Mesenteric fat pad (tissue), 1 donor: ENCODE measurements around the gene RNPC3. TPM values are rescaled to one million over a fixed set of nuclear protein-coding genes. Genes with fewer than 3 reads are reported as not detected.

Experiments
- DNase-seq: peaks from one replicate; pipeline ENCODE4 v3.0.0-alpha.2; 2020; ENCODE audit warnings: low spot score
- long read RNA-seq: library from polyadenylated mRNA; unstranded; transcript quantifications from one replicate; pipeline ENCODE4 v2.0.0, GENCODE V29; 2020
- total RNA-seq: library from RNA; stranded (reverse); fragmentation: NEBNext Ultra II Directional; extraction: Animal tissue kit (Norgen Biotek cat#: 25700); gene quantifications from one replicate; pipeline ENCODE4 v1.2.1, GENCODE V29; 2021
- donor health status: DM: yes; HTN: yes; CAD: no.

Gene RNPC3
- 15.2 TPM for total RNA-seq
- long read RNA-seq, partial matches to known transcripts: 2 of 13 reads
- long read RNA-seq, other reads (novel, unspliced or antisense): 11 of 13 reads

GRCh38 chr1:103525607-103526507 is at the start of gene RNPC3:
Gene RNPC3 (plus strand): TSS chr1:103525699. CDS start chr1:103526071, 372 bp downstream.
- DNase-seq: peak; percentile 94

- DNase-seq: no peak
These were observed 48.4 kb upstream of the RNPC3 start for GRCh38 chr1:103477101-103477500.

GRCh38 chr1:103489935-103490334 is 35.6 kb upstream of the RNPC3 start:
- DNase-seq: no peak

- no peak for DNase-seq
These were observed 33.4 kb upstream of the RNPC3 start for GRCh38 chr1:103492003-103492625.

GRCh38 chr1:103496014-103496635 is 29.4 kb upstream of the RNPC3 start:
- no peak for DNase-seq

- DNase-seq: no peak
These were observed 28.1 kb upstream of the RNPC3 start for GRCh38 chr1:103497404-103497803.

- DNase-seq: no peak
These were observed 16.2 kb upstream of the RNPC3 start for GRCh38 chr1:103509250-103509649.

- no peak for DNase-seq
These were observed 11.8 kb upstream of the RNPC3 start for GRCh38 chr1:103513711-103514110.

GRCh38 chr1:103514920-103515503 is 10.5 kb upstream of the RNPC3 start:
- DNase-seq: no peak

GRCh38 chr1:103516283-103516682 is 9.2 kb upstream of the RNPC3 start:
- DNase-seq: no peak

GRCh38 chr1:103516693-103517092 is 8.8 kb upstream of the RNPC3 start:
- no peak for DNase-seq

GRCh38 chr1:103517380-103518047 is 8.0 kb upstream of the RNPC3 start:
- no peak for DNase-seq

- DNase-seq: no peak
These were observed 4.7 kb upstream of the RNPC3 start for GRCh38 chr1:103520822-103521221.

GRCh38 chr1:103523346-103523745 is 2.2 kb upstream of the RNPC3 start:
- DNase-seq: no peak

GRCh38 chr1:103525114-103525606 is 339 bp upstream of the RNPC3 start:
- no peak for DNase-seq

GRCh38 chr1:103527331-103527730 is 1.8 kb downstream of the RNPC3 start:
- no peak for DNase-seq

- no peak for DNase-seq
These were observed 4.2 kb downstream of the RNPC3 start for GRCh38 chr1:103529746-103530145.

GRCh38 chr1:103538226-103538625 is 12.7 kb downstream of the RNPC3 start:
- DNase-seq: no peak

- DNase-seq: no peak
These were observed 15.9 kb downstream of the RNPC3 start for GRCh38 chr1:103541431-103541830.

- no peak for DNase-seq
These were observed 21.0 kb downstream of the RNPC3 start for GRCh38 chr1:103546496-103546895.

- no peak for DNase-seq
These were observed 22.3 kb downstream of the RNPC3 start for GRCh38 chr1:103547840-103548239.
